Activated naive CD4-positive, alpha-beta T cell (primary cell): ENCODE data around the gene WWOX.

Experiments
- DNase-seq, 4 experiments: peaks; one replicate each; lab custom pipeline; 2025; lab: John Stamatoyannopoulos, UW

The WWOX gene

DNA sequence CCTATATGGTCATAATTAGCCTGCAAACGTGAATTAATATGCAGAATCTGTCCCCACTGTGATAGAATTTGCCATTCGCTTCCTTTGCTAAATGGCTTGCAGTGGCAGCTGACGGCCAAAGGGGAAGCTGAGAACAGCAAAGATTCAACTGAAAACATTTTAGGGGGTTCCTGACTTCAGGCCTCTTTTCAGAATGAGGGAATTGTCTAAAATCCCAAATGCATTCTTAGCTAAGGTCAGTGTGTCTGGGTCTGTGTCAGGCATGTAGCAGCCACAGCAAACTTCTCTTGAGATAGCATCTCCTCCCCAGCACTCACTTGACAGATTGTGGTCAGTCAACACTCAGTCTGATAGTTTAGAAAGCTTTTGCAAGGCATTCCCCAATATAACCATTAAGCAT, 701.1 kb downstream of the WWOX start:
- no peak for DNase-seq

DNA sequence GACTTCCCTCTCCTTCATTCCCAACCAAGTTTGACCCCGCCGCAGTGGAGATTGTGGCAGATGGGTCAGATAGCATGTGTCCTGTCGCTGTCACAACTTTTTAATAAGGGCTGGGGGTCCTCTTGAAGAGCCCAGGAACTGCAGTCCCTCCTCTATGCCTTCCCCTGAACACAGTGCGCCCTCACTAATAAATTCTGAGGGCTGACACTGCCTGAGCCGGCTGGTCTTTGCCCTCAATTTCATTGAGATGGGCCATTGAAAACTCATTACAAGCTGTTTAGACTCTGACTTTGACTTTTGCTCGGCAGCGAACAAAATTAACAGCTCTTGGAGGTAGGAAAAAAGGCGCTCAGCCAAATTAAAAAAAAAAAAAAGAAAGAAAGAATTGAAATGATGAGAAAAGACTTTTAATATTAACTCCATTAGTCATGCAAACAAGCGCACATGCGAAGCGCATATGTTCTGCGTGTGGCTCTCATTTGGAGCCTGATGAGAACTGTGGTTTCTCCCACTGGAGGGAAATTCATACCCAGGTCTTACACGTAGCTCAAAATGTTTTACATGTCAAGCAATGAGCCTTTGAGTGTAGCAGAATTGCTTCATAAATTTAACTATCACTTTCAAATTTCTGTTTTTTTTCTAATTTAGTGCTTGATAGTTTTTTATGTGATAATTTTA, 704.7 kb downstream of the WWOX start:
- DNase-seq, result no peak

DNA sequence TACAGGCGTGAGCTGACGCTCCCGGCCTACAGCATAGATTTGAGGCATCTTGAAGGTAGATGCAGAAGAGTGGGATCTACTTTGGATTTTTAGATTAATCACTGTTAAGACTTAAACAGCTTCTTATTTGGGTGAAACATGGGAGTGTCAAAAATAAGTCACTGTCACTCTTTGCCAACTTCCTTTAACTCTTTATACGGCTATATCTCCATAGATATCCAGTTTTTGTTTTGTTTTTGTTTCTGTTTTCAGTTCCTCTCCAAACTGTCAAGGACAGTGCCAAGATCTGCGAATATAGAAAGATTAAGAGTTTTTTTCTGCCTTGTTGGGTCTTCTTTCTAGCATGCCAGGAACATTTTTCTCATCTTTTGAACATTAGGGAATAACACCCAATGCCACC, 706.1 kb downstream of the WWOX start:
- no peak for DNase-seq

DNA sequence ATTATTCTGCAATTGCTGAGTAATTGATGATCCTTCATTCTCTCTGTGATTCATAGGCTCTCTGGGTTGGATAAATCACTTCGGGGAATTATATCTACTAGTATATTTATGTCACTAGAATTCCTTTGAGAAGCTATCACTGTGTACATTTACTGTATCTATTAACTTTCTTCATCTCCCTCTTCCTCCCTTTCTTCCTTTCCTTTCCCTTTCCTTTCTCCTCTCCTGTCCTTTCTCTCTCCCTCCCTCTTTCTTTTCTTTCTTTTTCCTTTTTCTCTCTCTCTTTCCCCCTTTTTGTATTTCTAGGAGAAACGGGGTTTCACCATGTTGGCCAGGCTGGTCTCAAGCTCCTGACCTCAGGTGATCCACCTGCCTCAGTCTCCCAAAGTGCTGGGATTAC, 711.8 kb downstream of the WWOX start:
- DNase-seq, result no peak

DNA sequence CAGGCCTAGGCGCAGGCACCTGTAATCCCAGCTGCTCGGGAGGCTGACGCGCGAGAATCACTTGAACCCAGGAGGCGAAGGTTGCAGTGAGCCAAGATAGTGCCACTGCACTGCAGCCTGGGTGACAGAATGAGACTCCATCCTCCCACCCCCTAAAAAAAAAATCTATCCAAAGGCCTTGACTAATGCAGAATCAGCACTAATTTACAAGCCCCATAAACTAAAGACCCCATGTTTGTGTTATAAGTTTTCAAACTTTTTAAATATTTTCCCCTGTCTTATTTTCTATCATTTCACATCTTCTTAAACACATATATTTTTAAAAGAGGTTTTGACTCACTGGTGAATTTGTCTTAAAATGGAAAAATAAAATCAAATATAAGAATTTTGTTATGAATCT, 713.1 kb downstream of the WWOX start:
- no peak for DNase-seq

DNA sequence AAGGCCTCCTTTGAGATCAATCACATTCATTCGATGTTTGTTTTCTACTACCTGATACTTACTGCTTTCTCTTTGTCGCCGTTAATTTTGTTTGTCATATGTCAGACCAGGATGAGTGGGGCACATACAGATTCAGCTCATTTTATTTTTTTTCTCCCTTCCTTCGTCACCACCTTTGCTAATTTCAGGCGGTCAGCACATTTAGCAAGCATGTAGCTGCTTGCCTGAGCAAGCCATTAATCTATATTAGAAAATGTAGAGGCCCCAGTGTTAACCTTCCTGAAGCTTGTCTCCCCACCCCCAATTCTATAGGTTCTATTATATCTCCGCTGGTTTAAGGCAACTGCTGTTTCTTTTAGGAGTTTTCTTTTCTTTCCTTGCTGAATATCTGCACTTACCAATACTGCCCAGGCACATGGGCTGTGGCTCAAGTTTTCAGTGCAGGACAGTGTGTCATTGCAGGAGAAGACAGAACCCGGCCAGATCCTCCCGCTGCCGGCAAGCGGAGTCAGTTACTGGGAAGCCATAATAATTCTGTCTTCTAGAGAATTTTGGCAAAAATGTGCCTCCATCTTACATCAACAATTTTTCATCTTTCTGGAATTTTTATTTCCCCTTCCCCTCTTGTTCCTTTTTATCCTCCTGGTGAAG, 714.3 kb downstream of the WWOX start:
- no peak for DNase-seq

DNA sequence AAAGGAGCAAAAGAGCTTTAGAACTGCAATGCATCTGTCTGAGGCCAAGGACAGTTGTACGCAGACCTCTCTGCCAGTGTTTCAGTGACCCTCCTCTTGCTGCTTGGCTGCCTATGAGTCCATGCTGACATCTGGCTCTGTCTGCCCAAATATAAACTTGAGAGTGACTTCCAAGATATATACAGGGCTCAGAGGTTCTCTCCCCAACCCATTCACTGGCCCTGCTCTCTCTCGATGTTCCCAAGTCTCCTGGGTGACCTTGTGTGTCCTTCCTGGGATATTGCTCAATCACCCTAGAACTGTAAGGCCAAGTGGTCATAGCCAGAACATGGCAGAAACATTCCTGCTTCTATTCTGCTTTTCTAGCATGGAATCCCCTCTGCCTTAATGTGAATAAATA, 716.3 kb downstream of the WWOX start:
- DNase-seq, result no peak

DNA sequence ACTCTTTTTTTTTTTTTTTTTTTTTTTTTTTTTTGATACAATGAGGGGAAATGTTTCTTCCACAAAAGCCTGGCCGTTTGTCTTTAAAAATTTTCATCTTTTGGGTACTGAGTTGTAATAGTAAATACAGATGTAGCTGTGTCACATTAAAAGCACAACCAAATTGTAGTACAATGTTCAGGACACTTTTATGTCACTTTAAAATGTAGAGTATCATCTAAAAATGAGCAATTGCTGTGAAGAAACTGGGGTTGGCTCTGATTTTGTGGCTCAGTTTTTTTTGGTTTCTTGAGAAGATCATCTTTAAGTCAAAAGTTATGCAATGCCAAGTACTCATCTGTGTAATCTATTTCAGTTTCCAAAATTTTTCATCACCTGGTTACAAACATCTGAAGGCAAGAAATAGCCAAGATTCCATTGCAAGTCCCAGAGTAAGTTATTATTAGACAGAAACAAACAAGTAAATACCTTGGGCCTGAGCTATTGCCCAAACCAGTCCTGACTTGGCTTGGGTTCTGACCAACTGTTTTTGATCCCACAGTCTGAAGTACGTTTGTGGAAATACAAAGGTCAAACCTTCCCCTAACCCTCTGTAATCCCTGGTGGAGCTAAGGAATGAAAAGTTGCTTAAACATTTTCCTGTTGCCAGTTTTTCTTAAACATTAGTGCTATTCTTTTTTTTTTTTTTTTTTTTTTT, 717.2 kb downstream of the WWOX start:
- DNase-seq, result no peak

DNA sequence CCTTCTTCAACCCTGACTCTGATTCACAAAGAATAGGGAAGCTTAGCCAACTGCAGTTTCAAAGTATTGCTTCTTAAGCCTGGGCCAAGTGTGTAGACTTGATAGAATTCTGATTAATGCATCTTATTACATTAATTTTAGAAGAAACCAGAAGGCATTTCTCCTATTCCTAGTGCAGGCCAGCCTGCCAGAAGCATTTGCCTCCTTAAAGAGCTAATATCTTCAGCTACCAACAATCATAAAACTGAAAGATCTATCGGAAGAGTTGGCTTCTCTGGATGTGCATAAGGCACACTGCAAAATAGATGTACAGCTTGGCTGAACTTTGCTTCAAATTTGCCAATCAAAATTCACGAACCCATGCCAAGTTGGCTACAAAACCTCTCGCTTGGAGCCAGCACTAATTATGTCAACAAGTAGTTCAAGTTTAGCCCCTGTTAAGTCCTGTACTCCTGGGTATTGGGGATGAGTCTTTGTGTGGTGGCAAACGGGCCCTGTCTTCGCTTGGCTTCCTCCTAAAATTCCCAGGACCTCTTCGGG, 717.8 kb downstream of the WWOX start:
- no peak for DNase-seq

DNA sequence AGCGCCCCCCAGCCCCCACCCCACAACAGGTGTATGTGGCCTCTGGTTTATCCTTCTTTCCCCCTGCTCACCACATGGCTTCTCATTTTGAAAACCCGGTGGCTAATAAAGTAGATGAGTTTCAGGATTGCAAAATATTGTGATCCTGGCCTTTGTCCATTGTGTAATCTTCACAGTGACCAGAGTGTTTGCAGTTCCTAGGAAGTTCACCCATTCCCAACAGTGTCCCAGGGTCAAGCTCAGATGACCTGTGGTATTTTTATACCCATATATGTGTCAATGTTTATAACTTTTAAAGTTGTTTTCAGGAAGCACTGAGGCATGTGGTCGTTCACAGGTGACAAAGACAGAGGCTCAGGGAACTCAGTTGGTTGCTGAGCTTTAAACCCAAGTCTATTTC, 721.9 kb downstream of the WWOX start:
- DNase-seq, result no peak

DNA sequence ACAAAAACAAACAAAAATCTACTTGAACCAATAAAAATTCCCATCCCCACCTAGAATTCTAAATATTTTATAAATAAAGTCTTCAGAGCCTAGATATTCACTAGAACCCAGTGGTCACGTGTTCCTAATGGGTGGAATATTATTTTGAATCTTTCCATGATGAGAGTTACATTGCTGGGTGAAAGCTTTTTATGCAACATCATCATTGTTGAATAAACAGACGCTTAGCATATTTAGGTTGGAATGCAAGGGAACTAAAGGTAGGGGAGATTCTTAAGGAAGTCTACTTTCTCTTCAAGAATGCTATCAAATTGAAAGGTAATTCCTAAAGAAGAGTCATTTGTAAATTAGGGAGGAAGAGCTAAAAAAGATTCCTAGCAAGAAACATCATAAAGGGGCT, 723.1 kb downstream of the WWOX start:
- no peak for DNase-seq

DNA sequence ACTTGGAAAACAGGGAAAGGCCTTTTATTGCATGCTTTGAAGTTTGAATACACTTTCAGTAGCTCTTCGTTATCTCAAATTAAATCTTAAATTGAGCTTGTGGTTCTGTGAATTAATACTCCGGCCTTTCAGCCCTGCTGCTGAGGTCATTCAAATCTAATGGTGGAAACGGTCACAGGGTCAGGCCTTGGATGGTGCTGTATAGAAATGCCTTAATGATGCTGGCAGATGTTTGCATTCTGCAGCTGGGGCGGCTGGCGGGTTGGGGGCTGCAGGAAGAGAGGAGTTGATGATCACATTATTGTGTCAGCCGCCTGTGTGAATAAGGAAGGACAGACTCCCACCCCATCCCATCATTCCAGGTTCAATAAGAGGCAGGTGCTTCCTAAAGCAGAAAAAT, 723.6 kb downstream of the WWOX start:
- DNase-seq, result no peak

DNA sequence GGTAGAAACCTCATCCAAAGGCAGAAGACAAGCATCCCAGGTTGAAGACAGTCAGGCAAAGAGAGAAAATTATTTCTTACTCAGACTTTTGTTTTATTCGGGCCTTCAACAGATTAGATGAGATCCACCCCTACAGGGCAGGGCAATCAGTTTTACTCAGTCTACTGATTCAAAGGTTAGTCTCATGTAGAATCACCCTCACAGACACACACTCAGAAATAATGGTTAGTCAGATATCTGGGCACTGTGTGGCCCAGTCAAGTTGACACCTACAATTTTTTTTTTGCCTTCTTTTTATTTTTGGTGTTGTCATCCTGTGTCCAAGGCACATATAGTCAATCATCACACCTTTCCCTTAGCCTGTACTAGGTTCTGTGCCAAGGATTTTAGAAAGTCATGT, 729.8 kb downstream of the WWOX start:
- no peak for DNase-seq

DNA sequence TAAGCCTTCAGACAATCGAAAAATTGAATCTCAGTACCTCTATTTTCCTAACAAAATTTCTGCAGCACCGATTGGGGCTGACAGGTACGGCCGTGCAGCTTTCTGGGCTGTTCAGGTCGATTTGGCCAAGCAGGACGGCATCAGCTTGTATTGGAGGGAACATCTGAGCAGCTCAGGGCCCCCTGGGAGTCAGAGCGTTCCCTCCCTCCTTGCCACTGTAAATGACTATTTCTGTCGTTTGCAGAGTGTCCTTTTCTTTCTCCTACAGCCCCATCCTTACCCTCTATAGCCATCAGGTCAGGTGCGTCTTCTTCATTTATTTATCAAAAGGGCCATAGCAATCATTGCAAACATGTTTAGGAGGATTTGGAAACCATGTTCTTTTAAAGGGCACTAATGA, 731.1 kb downstream of the WWOX start:
- DNase-seq, result no peak

DNA sequence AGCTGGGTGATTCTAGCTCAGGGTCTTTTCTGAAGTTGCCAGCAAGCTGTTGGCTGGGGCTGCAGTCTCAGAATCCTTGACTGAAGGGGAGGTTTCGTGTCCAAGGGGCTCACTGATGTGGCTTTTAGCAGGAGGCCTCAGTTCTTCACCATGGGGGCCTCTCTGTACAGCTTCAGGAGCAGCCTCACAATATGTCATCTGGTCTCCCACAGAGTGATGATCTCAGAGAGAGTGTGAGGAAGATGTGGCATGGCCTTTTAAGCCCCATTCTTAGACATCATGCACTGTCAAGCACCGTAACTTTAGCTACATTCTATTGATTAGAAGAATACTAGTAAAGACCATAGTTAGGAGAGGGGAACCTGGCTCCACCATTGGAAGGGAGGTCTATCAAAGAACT, 732.6 kb downstream of the WWOX start:
- no peak for DNase-seq

DNA sequence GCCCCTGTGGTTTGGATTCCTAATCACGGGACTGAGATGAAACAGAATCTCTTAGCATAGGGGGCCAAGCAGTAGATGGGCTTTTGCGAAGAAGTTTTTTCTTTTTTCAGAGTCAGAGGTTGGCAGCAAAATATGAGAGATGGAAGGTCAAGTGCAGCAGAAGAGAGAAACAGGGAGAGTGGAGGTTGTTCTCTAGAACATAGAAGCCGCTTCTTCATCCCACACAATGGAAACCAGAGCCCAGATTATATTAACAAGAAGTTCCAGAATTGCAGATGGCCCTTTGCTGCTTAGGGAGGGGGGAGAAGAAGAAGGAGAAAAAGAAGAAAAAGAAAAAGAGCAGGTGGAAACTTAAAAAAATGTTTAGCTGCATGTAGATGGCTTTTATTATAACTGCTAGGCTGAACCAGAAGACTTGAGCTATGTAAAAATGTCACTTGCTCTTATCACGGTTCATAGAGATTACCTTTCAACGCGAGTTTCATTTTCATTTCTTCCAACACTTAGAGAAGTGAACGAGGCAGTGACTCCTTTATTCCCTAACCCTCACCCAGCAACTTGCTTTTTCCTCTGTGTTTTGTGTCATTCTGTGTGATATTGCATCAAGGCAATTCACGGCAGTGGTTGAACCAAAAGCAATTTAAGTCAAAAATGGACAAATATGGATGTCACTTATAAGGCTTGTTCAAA, 737.5 kb downstream of the WWOX start:
- DNase-seq, result no peak

DNA sequence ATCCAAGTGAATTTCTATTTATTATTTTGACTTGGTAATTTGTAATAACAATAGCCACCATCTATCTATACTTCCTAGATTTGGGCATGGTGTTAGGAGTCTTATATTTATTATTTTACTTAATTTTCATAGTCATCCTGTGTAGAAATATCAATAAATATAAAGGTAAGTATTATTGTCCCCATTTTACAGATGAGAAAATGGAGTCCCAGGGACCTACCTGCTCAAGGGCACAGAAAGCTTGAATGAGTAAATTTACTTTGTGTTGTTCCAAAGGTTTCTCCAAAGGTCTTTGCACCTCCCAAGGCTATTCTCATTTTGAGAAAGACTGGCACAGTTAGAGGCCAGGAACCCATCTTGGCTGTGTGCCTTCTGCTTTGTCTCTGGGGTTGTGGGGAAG, 738.3 kb downstream of the WWOX start:
- DNase-seq, result no peak

DNA sequence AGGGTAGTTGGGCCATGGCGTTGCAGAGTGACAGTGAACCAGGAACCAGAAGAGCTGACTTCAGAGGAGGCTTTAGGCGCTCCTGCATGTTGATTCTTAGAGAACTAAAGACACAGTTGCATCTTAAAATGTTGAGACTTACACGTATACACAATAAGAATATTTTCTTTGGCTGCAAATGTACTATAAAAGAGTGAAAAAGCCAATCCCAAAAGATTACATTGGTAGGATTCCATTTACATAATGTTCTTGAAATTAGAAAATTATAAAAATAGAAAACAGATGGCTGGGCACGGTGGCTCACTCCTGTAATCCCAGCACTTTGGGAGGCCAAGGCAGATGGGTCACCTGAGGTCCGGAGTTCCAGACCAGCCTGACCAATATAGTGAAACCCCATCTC, 738.8 kb downstream of the WWOX start:
- DNase-seq, result no peak

DNA sequence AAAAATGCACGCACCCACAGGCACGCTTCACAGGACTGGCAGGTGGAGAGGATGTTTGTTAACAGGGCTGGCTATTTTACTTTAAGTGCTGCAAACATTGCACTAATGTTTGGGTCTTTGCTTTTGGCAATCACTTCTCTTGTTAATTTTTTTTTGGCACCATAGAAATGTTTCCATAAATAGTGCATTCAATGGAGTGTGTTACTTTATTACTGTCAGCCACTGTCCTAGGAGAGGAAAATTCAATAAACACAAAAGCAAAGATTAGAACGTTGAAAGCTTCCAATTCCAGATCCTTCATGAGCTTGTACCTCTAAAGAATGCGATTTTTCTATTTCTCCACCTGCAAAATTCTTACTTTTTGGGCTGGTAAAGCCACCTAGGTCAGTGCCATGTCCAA, 743.5 kb downstream of the WWOX start:
- DNase-seq, result no peak

DNA sequence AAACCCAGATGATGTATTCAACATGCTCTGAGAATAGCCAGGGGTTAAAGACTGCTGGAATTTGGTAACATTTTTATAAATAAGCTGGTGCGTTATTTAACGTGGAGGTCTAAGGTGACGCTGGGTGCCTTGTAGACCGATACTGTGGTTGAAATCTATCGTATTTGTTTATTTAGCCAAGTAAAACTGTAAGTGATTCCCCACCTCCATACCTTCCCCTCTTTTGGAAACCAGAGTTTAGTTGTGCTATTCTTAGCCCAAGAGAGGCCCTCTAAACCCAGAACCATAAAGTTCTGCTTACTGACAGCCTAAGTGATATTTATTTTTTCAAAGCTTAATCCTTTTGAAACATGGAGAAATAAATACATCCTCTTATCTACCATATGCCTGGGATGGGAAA, 744.5 kb downstream of the WWOX start:
- DNase-seq, result no peak

DNA sequence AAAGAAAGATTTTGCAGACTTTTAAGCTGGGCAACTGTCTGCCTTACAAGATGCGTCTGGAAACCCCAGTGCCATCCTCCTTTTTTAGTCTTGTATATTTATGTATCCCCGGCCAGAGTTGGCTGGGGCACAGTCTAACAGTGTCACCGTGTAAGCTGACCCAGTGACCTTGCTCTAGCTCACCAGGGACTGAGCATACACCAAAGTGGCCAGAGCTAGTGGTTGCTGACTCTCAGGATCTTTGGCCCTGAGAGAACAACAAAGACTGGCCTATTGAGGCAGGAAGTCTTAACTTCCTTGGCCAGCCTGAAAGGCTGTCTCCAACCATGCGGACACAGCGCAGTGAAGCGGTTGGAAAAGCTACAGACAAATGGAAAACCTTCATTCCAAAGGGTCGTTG, 745.2 kb downstream of the WWOX start:
- DNase-seq, result no peak

DNA sequence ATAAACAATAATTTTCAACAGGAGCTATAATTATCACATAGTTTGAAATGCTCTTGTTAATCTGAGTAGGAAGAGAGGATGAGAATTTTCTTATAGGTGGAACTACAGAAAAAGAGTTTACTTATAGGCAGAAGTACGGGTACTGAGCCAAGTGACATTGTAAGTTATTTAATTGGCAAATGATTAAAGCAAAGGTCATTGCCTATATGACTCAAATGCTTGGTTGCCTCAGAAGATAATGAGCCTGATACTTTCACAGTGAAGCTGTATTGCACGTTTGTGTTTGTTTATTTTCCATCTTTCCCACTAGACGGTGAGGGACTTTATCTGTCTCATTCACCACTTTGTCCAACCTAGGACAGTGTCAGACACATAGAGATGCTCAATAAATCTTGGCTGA, 751.8 kb downstream of the WWOX start:
- DNase-seq, result no peak
